ENCODE data around the gene DNAJC18.
A peak's percentile ranks its signal among the peaks of the same experiment; 100 is the strongest.
"Not testable (repeated sequence)": the region's sequence is repeated elsewhere in the genome, so short reads cannot be mapped to it uniquely, and the experiment has no call there.

Gene DNAJC18

GRCh38 chr5:139460455-139460854 is 21.1 kb upstream of the DNAJC18 start:
- no peak for DNase-seq

- no peak for DNase-seq
Observed at GRCh38 chr5:139459451-139459934, 20.2 kb upstream of the DNAJC18 start.

GRCh38 chr5:139458580-139459407 is 19.5 kb upstream of the DNAJC18 start:
- peak; percentile 75 to 77 for DNase-seq

GRCh38 chr5:139457653-139458306 is 18.5 kb upstream of the DNAJC18 start:
- no peak for DNase-seq

GRCh38 chr5:139457241-139457640 is 17.9 kb upstream of the DNAJC18 start:
- no peak for DNase-seq

GRCh38 chr5:139456776-139457175 is 17.5 kb upstream of the DNAJC18 start:
- DNase-seq, result no peak

GRCh38 chr5:139454568-139455290 is 15.4 kb upstream of the DNAJC18 start:
- DNase-seq, result no peak

GRCh38 chr5:139453683-139454567 is 14.6 kb upstream of the DNAJC18 start:
- peak; percentile 47 to 65 for DNase-seq

GRCh38 chr5:139451878-139452660 is 12.7 kb upstream of the DNAJC18 start:
- DNase-seq, result no peak

GRCh38 chr5:139451176-139451575 is 11.9 kb upstream of the DNAJC18 start:
- DNase-seq, result no peak

- no peak for DNase-seq
Observed at GRCh38 chr5:139446956-139447779, 7.8 kb upstream of the DNAJC18 start.

GRCh38 chr5:139445325-139446170 is 6.2 kb upstream of the DNAJC18 start:
- no peak for DNase-seq

- DNase-seq, result no peak
Observed at GRCh38 chr5:139443831-139444453, 4.6 kb upstream of the DNAJC18 start.

GRCh38 chr5:139440416-139440815 is 1.1 kb upstream of the DNAJC18 start:
- DNase-seq, result not testable (repeated sequence)

GRCh38 chr5:139438707-139439012 is 665 bp downstream of the DNAJC18 start:
- DNase-seq, result no peak

GRCh38 chr5:139435676-139436075 is 3.6 kb downstream of the DNAJC18 start:
- no peak for DNase-seq

- no peak for DNase-seq
Observed at GRCh38 chr5:139431706-139432105, 7.6 kb downstream of the DNAJC18 start.

GRCh38 chr5:139430015-139430414 is 9.3 kb downstream of the DNAJC18 start:
- DNase-seq, result no peak

- no peak for DNase-seq
Observed at GRCh38 chr5:139426203-139426885, 13.0 kb downstream of the DNAJC18 start.

Data from activated CD4-positive, alpha-beta T cell treated with anti-CD3 and anti-CD28 coated beads for 4 hours (primary cell).